KOPT-K1 (cell line): ENCODE measurements around the gene VIPR2.
"Not testable (repeated sequence)": the region's sequence is repeated elsewhere in the genome, so short reads cannot be mapped to it uniquely, and the experiment has no call there.

Experiments
- H3K27ac ChIP-seq: fragments of 200-600 bp; sonication (generic); 2 replicates; pipeline ENCODE4 v1.5.1; 2016; ENCODE audit warnings: antibody characterized with exemption, mild to moderate bottlenecking, low read depth, low read length; ENCODE audit not compliant: poor library complexity, severe bottlenecking
- H3K36me3 ChIP-seq: fragments of 200-600 bp; sonication (generic); 2 replicates; pipeline ENCODE4 v1.5.1; 2017; ENCODE audit warnings: antibody characterized with exemption, mild to moderate bottlenecking, low read length, moderate library complexity; ENCODE audit not compliant: insufficient read depth
- H3K9me3 ChIP-seq: fragments of 200-600 bp; sonication (generic); 2 replicates; pipeline ENCODE4 v1.5.1; 2017; ENCODE audit warnings: antibody characterized with exemption, low read length, mild to moderate bottlenecking; ENCODE audit not compliant: insufficient read depth, poor library complexity, severe bottlenecking

Gene VIPR2

GRCh38 chr7:159015081-159015453 is 129.6 kb downstream of the VIPR2 start:
- Histone ChIP-seq H3K36me3 (no peaks in the 10 kb centered on the region), H3K27ac (peak overlapping the region; percentile 36), H3K9me3 (peaks cover 3% of the 10 kb centered on the region)

- H3K27ac ChIP-seq, result peak overlapping the region; percentile 36
- H3K9me3 ChIP-seq, result no peaks in the 10 kb centered on the region
Measured at GRCh38 chr7:159014297-159015062, 130.2 kb downstream of the VIPR2 start.

GRCh38 chr7:159013825-159014289 is 130.8 kb downstream of the VIPR2 start:
- Histone ChIP-seq H3K27ac (no peak overlapping the region), H3K9me3 (no peaks in the 10 kb centered on the region), H3K36me3 (no peaks in the 10 kb centered on the region)

More at GRCh38 chr7:159014297-159015062, 130.2 kb downstream of the VIPR2 start:
- no peaks in the 10 kb centered on the region for H3K36me3 ChIP-seq

GRCh38 chr7:159013181-159013690 is 131.4 kb downstream of the VIPR2 start:
- H3K9me3 ChIP-seq, result no peaks in the 10 kb centered on the region
- peak overlapping the region; percentile 62 for H3K27ac ChIP-seq
- H3K36me3 ChIP-seq, result no peaks in the 10 kb centered on the region

GRCh38 chr7:159012353-159013069 is 132.2 kb downstream of the VIPR2 start:
- H3K36me3 ChIP-seq, result no peaks in the 10 kb centered on the region
- H3K9me3 ChIP-seq, result no peaks in the 10 kb centered on the region
- peak overlapping the region; percentile 62 for H3K27ac ChIP-seq

GRCh38 chr7:159011722-159012022 is 133.0 kb downstream of the VIPR2 start:
- H3K36me3 ChIP-seq, result no peaks in the 10 kb centered on the region
- H3K27ac ChIP-seq, result peak overlapping the region; percentile 62
- no peaks in the 10 kb centered on the region for H3K9me3 ChIP-seq

GRCh38 chr7:159010937-159011721 is 133.5 kb downstream of the VIPR2 start:
- Histone ChIP-seq H3K36me3 (no peaks in the 10 kb centered on the region), H3K9me3 (no peaks in the 10 kb centered on the region), H3K27ac (peak overlapping the region; percentile 62)

- Histone ChIP-seq H3K36me3 (no peaks in the 10 kb centered on the region), H3K27ac (no peak overlapping the region), H3K9me3 (no peaks in the 10 kb centered on the region)
Measured at GRCh38 chr7:159010411-159010810, 134.3 kb downstream of the VIPR2 start.

GRCh38 chr7:159009951-159010350 is 134.7 kb downstream of the VIPR2 start:
- Histone ChIP-seq H3K27ac (no peak overlapping the region), H3K9me3 (no peaks in the 10 kb centered on the region), H3K36me3 (no peaks in the 10 kb centered on the region)

- no peaks in the 10 kb centered on the region for H3K36me3 ChIP-seq
- H3K9me3 ChIP-seq, result no peaks in the 10 kb centered on the region
- no peak overlapping the region for H3K27ac ChIP-seq
Measured at GRCh38 chr7:159008417-159008816, 136.2 kb downstream of the VIPR2 start.

GRCh38 chr7:159007996-159008389 is 136.7 kb downstream of the VIPR2 start:
- no peak overlapping the region for H3K27ac ChIP-seq
- no peaks in the 10 kb centered on the region for H3K9me3 ChIP-seq
- no peaks in the 10 kb centered on the region for H3K36me3 ChIP-seq

GRCh38 chr7:159007364-159007995 is 137.2 kb downstream of the VIPR2 start:
- Histone ChIP-seq H3K36me3 (no peaks in the 10 kb centered on the region), H3K27ac (no peak overlapping the region), H3K9me3 (no peaks in the 10 kb centered on the region)

GRCh38 chr7:159006610-159007130 is 138.0 kb downstream of the VIPR2 start:
- H3K36me3 ChIP-seq, result no peaks in the 10 kb centered on the region
- H3K27ac ChIP-seq, result no peak overlapping the region
- H3K9me3 ChIP-seq, result no peaks in the 10 kb centered on the region

GRCh38 chr7:159006022-159006609 is 138.6 kb downstream of the VIPR2 start:
- not testable (repeated sequence) for H3K36me3 ChIP-seq, H3K27ac ChIP-seq, H3K9me3 ChIP-seq
